Fibroblast of skin of abdomen (primary cell): ENCODE results near the gene VPS18.
A peak's percentile ranks its signal among the peaks of the same experiment; 100 is the strongest.

ENCODE experiments used
- DNase-seq: peaks from one replicate; pipeline ENCODE4 v3.0.0-alpha.2; 2013

VPS18 gene

DNA sequence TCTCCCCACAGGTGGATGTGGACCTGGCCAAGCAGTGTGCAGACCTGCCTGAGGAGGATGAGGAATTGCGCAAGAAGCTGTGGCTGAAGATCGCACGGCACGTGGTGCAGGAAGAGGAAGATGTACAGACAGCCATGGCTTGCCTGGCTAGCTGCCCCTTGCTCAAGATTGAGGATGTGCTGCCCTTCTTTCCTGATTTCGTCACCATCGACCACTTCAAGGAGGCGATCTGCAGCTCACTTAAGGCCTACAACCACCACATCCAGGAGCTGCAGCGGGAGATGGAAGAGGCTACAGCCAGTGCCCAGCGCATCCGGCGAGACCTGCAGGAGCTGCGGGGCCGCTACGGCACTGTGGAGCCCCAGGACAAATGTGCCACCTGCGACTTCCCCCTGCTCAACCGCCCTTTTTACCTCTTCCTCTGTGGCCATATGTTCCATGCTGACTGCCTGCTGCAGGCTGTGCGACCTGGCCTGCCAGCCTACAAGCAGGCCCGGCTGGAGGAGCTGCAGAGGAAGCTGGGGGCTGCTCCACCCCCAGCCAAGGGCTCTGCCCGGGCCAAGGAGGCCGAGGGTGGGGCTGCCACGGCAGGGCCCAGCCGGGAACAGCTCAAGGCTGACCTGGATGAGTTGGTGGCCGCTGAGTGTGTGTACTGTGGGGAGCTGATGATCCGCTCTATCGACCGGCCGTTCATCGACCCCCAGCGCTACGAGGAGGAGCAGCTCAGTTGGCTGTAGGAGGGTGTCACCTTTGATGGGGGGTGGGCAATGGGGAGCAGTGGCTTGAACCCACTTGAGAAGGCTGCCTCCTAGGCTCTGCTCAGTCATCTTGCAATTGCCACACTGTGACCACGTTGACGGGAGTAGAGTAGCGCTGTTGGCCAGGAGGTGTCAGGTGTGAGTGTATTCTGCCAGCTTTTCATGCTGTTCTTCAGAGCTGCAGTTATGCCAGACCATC, 8.6 kb downstream of the VPS18 start:
- DNase-seq: no peak

DNA sequence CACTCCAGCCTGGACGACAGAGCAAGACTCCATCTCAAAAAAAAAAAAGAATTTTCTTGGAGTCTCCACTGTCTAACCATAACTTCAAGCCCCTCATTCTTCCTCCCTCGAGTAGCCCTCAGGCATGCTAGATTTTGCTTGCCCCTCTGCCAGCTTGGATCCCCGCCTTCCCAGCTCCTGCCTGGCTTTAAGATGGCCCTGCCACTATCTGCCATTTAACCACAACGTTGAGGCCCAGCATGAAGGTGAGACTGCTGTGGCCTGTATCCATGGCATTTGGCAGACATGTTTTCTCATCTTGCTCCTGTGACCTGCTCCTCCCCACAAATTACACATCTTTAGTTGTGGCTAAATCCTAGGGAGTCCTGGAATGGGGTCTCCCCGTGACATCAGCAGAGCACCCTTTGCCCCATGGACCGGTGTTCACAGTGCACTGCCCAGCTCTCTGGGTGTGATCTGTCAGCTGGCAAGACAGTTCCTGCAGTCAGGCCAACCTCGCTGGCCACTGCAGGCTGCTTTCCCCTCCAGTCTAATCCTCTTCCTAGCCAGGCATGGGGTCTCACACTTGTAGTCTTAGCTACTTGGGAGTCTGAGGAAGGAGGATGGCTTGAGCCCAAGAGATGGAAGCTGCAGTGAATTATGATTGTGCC, 10.4 kb downstream of the VPS18 start:
- no peak for DNase-seq

GRCh38 chr15:40906091-40906990, 12.1 kb downstream of the VPS18 start:
- DNase-seq: peak; percentile 88

- DNase-seq: peak; percentile 17
These were observed 12.9 kb downstream of the VPS18 start for GRCh38 chr15:40906991-40907802.

DNA sequence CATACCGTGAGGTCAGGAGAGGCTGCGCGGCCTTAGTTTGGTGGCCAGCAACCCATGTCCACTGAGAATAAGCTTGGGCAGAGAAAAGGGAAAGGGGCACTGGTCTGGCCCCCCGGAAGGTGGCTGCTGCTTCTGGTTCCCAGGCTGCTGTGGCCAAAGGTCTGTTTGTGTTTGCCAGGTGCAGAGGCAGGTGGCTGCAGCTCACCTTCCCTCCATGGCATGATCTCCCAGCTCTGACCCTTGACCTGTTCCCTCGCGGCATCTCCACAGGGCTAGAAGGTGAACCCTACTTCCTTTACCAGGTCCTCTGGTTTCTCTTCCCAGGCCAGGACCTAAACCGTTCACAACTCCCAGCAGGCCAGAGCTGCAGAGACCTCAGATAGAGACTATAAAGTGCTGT, 13.8 kb downstream of the VPS18 start:
- no peak for DNase-seq

- DNase-seq: peak; percentile 85
These were observed 15.7 kb downstream of the VPS18 start for GRCh38 chr15:40909662-40910630.

- no peak for DNase-seq
These were observed 16.9 kb downstream of the VPS18 start for GRCh38 chr15:40911141-40911540.

DNA sequence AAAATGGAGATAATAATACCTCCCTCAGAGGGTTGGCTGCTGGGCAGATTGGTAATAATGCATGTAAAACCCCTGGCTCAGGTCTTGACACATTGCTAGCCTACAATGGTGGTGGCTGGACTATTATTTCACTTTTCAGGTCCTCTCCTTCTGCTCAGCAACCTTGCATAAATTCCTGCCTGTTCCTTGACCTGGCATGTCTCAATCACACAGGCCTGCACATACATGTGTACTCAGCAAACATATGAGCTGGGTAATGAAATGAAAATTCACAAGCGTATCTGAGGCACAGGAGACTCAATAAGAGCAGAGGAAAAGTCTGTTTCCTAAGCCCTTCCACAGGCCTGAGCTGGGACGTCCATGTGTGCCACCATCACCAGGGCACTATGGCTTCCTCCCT, 17.4 kb downstream of the VPS18 start:
- DNase-seq: no peak

DNA sequence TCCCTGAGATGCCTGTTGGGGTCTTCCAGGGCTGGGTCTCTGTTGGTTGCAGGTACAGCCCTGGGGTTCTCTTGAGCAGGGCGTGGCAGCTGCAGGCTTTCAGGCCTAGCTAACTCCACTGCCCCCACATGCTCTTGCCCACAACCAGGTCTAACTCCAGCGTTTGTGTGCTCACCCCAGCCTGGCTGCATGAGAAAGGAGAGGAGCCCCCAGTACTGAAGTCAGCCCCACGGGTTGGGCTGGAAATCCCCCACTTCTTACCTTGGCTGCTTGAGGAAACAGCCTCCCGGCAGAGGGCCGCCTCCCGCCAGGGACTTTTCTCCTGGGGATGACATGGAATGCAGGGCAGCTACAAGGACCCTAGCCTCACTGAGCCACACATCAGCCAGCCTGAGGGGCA, 18.2 kb downstream of the VPS18 start:
- no peak for DNase-seq

- no peak for DNase-seq
These were observed 19.8 kb downstream of the VPS18 start for GRCh38 chr15:40914013-40914412.

DNA sequence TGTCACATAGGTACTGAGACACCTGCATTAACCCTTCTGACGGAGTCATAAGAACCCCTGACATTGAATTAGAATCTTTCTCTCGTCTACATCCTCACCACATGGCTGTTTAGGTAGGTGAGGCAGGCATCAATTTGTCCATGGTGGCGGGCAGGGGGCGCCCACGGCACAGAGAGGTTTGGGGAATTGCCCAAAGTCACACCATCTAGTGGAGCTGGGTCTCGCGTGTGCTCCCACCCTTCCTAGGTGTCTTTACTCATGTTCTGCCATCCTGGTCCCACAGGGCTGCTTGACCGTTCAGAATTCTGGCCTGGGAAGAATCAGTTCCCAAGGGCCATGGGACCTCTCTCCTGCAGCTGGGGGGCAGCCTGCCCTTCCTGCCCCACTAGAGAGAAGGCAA, 20.2 kb downstream of the VPS18 start:
- no peak for DNase-seq

- no peak for DNase-seq
These were observed 20.9 kb downstream of the VPS18 start for GRCh38 chr15:40915116-40915661.

DNA sequence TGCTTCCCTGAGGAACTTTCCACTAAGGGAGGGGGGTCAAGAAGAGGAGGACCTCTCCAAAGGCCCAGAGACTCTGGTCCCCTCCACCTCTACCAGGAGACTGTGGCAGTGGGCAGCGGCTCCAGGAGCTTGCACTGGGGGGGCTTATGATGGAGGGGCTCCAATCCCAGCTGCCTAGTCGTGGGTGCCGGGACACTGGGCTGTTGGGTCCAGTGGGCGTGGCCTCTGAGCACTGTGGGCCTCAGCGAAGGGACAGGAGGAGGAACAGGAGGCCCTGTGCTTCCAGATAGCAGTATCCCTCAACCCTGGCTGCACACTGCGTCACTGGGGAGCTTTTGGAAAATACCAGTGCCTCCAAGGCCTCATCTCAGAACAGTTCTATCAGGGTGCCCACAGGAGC, 21.4 kb downstream of the VPS18 start:
- DNase-seq: no peak

- DNase-seq: no peak
These were observed 23.3 kb downstream of the VPS18 start for GRCh38 chr15:40917585-40917984.

DNA sequence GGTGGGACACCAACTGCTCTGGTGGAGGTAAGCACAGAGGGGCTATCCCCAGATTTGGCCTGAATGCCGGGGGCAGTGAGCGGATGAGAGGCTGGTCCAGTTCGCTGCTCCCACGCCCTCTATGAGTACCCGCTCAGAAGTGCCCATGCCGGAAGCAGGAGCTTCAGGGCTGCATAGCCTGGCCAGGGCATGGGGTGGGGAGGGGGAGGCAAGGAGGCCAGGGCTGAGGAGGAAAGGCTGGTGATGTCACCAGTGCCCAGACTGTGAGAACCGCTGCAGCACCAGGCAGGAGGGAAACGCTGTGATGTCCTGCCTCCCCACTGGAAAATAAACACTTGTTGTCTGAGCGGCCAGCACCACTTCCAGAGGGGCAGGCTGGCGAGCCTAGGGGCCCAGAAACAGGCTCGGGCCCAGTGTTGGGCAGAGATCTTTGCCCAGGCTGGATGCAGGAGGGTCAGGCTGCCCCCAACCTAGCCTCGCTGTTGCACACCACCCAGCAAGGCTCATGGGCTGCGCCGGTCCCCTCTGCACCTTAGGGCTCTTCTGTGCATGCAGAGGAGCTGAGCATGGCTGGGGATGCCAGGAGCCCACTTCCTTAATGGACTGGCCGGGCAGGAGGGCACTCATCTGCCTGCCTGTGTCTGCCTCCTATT, 24.0 kb downstream of the VPS18 start:
- DNase-seq: no peak

GRCh38 chr15:40918799-40919392, 24.6 kb downstream of the VPS18 start:
- no peak for DNase-seq

DNA sequence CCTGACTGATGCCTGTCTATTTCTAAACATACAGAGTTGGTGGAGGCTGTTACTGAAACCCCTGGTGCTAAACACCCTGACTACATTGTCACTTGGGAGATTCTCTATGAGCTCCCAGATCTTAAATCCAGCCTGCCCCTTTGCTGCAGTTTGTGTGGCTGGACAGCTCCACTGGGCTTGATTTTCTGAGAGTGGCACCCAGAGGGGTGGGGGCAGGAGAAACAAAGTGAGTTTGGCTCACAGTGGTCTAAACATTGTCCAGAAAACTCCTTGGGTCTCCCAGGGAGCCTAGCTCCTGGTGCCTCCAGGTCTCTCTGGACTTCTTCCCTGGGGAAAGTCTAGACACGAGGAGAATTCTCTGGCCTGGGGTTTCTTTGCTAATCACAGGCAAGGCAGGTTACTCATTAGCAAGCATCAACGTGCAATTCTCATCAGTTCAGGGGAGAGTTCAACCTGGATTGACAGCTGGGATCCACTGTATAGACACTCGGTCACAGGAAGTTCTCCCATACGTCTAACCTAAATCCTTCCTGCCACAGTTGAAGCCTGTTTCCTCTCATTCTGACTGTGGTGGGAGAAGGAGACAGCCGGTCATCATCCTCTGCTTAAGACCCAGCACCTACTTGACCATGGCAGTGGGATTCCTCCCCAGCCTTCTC, 27.8 kb downstream of the VPS18 start:
- no peak for DNase-seq

GRCh38 chr15:40922608-40923005, 28.4 kb downstream of the VPS18 start:
- no peak for DNase-seq

DNA sequence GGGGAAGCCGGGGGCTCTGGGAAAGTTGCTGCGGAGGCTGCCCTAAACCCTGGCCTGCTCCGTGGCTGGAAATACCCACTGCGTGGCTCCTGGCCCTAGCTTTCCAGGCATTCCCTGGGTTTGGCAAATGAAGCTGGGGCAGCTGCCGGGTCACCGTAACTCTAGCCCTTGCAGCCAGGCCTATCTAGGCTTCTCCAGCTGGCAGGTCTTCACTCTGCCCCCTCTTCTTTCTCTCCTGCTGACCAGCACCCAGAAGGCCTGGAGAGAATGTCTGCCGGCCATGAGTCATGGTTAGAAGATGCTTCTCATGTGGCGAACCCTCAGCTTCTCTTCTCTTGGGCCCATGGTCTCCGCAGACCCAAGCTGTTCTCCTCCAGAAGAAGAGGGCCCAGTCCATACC, 29.3 kb downstream of the VPS18 start:
- DNase-seq: no peak
